Smooth muscle cell of the brain vasculature (primary cell): ENCODE measurements around the gene HMOX2.

Experiments used
- DNase-seq: peaks from one replicate; pipeline ENCODE4 v3.0.0-alpha.2; 2012; ENCODE audit warnings: low read depth, low spot score

HMOX2 gene

GRCh38 chr16:4465977-4466779 lies 10.0 kb upstream of the HMOX2 start:
- no peak for DNase-seq

GRCh38 chr16:4467916-4468315 lies 8.3 kb upstream of the HMOX2 start:
- DNase-seq: no peak

- DNase-seq: no peak
Measured at GRCh38 chr16:4468972-4469371, 7.2 kb upstream of the HMOX2 start.

GRCh38 chr16:4471869-4472268 lies 4.3 kb upstream of the HMOX2 start:
- no peak for DNase-seq

- no peak for DNase-seq
Measured at GRCh38 chr16:4472880-4473279, 3.3 kb upstream of the HMOX2 start.

GRCh38 chr16:4474192-4474961 lies 1.8 kb upstream of the HMOX2 start, which contains the start of gene NMRAL1:
TSS of gene NMRAL1 (minus strand) at chr16:4474625. CDS start at chr16:4474132, 493 bp downstream.
- peak; percentile 73 for DNase-seq

GRCh38 chr16:4477966-4478365 lies 1.8 kb downstream of the HMOX2 start:
- no peak for DNase-seq

GRCh38 chr16:4481526-4481925 lies 5.3 kb downstream of the HMOX2 start:
- DNase-seq: no peak

- no peak for DNase-seq
Measured at GRCh38 chr16:4481963-4482362, 5.8 kb downstream of the HMOX2 start.

- DNase-seq: no peak
Measured at GRCh38 chr16:4486126-4486893, 10.1 kb downstream of the HMOX2 start.

- DNase-seq: no peak
Measured at GRCh38 chr16:4487955-4488498, 11.8 kb downstream of the HMOX2 start.

- DNase-seq: no peak
Measured at GRCh38 chr16:4488499-4488967, 12.3 kb downstream of the HMOX2 start.

GRCh38 chr16:4489030-4489429 lies 12.8 kb downstream of the HMOX2 start:
- DNase-seq: no peak

GRCh38 chr16:4491898-4492297 lies 15.7 kb downstream of the HMOX2 start:
- no peak for DNase-seq

- DNase-seq: no peak
Measured at GRCh38 chr16:4494746-4495490, 18.7 kb downstream of the HMOX2 start.

GRCh38 chr16:4495766-4496165 lies 19.6 kb downstream of the HMOX2 start:
- DNase-seq: no peak

- DNase-seq: no peak
Measured at GRCh38 chr16:4496305-4496704, 20.1 kb downstream of the HMOX2 start.

GRCh38 chr16:4498546-4499195 lies 22.5 kb downstream of the HMOX2 start:
- DNase-seq: no peak

GRCh38 chr16:4499196-4499555 lies 23.0 kb downstream of the HMOX2 start:
- DNase-seq: no peak

- DNase-seq: no peak
Measured at GRCh38 chr16:4500272-4500671, 24.1 kb downstream of the HMOX2 start.

GRCh38 chr16:4501071-4501478 lies 24.9 kb downstream of the HMOX2 start:
- DNase-seq: no peak
